DOHH2 (cell line): ENCODE data around the gene PIAS3.

ENCODE experiments used
- H3F3A ChIP-seq: fragments of 200-600 bp; sonication (generic), shearing (Covaris generic); 2 replicates; pipeline ENCODE4 v1.6.0; 2016; ENCODE audit warnings: antibody characterized with exemption, mild to moderate bottlenecking; ENCODE audit not compliant: control insufficient read depth, insufficient read depth
- H3K27ac ChIP-seq: fragments of 200-600 bp; sonication (generic); 2 replicates; pipeline ENCODE4 v1.5.1; 2014; ENCODE audit warnings: low read depth, mild to moderate bottlenecking, low read length, moderate library complexity
- H3K27me3 ChIP-seq: fragments of 200-600 bp; sonication (generic); 2 replicates; pipeline ENCODE4 v1.6.1; 2014; ENCODE audit warnings: mild to moderate bottlenecking, low read length, mixed read lengths; ENCODE audit not compliant: control insufficient read depth
- H3K36me3 ChIP-seq: fragments of 200-600 bp; sonication (generic); 2 replicates; pipeline ENCODE4 v1.6.1; 2014; ENCODE audit warnings: mild to moderate bottlenecking, low read length, moderate library complexity, mixed read lengths; ENCODE audit not compliant: control insufficient read depth
- H3K4me1 ChIP-seq: fragments of 200-600 bp; sonication (generic); 2 replicates; pipeline ENCODE4 v1.6.1; 2014; ENCODE audit warnings: mild to moderate bottlenecking, low read length, mixed read lengths; ENCODE audit not compliant: control insufficient read depth
- H3K4me2 ChIP-seq: fragments of 200-600 bp; sonication (generic); 2 replicates; pipeline ENCODE4 v1.6.0; 2014; ENCODE audit warnings: mild to moderate bottlenecking, low read length, moderate library complexity
- H3K4me3 ChIP-seq: fragments of 200-600 bp; sonication (generic); 2 replicates; pipeline ENCODE4 v1.5.1; 2014; ENCODE audit warnings: mild to moderate bottlenecking, low read length, mixed read lengths
- H3K79me2 ChIP-seq: fragments of 200-600 bp; sonication (generic); 2 replicates; pipeline ENCODE4 v1.6.1; 2014; ENCODE audit warnings: mild to moderate bottlenecking, low read length, mixed read lengths; ENCODE audit not compliant: control insufficient read depth
- H3K9me2 ChIP-seq: fragments of 200-600 bp; sonication (generic); replicated peaks from 2 replicates; pipeline ENCODE4 v1.6.1; 2014; ENCODE audit warnings: mild to moderate bottlenecking, low read length, mixed read lengths; ENCODE audit not compliant: control insufficient read depth
- H3K9me3 ChIP-seq: fragments of 200-600 bp; sonication (generic); 2 replicates; pipeline ENCODE4 v1.6.1; 2014; ENCODE audit warnings: antibody characterized with exemption, low read length, mixed read lengths; ENCODE audit not compliant: control insufficient read depth, insufficient read depth
- H4K20me1 ChIP-seq: fragments of 200-600 bp; sonication (generic); 2 replicates; pipeline ENCODE4 v1.6.0; 2014; ENCODE audit warnings: low read depth, mild to moderate bottlenecking, antibody characterized with exemption, low read length, moderate library complexity; ENCODE audit not compliant: control insufficient read depth, insufficient read depth
- EZH2phosphoT487 ChIP-seq: fragments of 200-600 bp; sonication (generic); IDR thresholded peaks from 2 replicates; pipeline ENCODE4 v1.6.1; 2017; ENCODE audit warnings: borderline replicate concordance, mild to moderate bottlenecking, antibody characterized with exemption, low read length, moderate library complexity, mixed read lengths
- TF ChIP-seq, protein P1 (sequence below): fragments of 200-600 bp; sonication (generic); IDR thresholded peaks from one replicate; pipeline ENCODE4 v1.5.1; 2014; ENCODE audit warnings: antibody characterized with exemption, mild to moderate bottlenecking, low read depth, low read length; ENCODE audit not compliant: poor library complexity, severe bottlenecking

The PIAS3 gene

DNA sequence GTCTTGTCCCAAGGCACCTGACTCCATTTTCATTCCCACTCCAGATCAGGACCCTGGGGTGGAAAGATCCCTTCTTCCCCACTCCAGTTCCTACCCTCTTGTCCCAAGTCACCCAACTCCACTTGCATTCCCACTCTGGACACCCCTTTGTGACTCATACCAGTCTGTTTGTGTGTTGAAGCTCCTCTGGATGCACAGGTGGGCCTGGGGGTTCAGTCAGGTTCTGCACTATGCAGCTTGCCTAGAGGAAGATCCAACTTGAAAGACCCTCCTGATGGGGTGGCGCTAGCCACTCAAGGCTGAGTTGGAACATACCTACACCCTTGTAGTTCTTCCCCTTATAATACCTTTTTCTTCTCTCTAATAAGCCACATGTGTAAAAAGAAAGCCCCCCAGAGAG lies 36.6 kb upstream of the PIAS3 start:
- no peaks in the 10 kb centered on the region for H3K4me1 ChIP-seq

DNA sequence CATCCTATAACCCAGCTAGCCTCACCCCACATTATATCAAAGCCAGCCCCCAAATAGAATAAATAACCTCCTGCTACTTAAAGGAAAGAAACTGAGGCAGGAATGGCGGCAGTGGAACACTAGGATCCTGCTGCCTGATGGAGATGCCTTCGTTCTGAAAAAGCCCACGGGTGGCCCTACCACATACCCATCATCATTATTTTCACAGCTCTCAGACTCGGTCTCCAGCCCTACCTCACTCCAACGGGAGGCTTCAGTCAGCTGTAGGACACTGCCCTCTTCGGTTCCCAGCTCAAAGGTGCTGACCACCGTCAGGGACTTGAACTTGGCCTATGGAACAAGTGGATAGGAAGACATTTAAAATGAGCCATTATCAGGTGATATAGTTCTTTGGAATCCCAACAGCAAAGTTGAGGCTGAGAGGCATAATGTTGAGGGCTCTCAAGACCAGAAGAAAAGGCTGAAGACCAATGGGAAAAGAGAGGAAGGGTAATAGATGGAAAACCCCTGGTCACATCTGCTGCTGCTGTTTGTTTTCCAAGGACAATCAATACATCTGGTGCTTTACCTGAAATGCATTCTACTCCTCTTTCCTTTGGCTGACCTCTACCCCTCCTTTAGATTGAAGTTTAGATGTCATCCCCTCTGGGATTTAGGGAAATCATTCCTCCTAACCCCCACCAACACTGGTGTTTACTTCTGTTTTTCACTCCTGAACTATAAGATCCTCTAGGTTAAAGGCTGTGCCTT lies 34.6 kb upstream of the PIAS3 start:
- Histone ChIP-seq H3K4me3 (no peak overlapping the region), H4K20me1 (no peaks in the 10 kb centered on the region), H3K79me2 (no peaks in the 10 kb centered on the region), H3K27me3 (no peaks in the 10 kb centered on the region), H3K27ac (no peak overlapping the region), H3F3A (no peaks in the 10 kb centered on the region), H3K9me3 (no peaks in the 10 kb centered on the region), H3K9me2 (no peaks in the 10 kb centered on the region), H3K4me2 (no peak overlapping the region), H3K4me1 (no peaks in the 10 kb centered on the region), H3K36me3 (no peaks in the 10 kb centered on the region)
- TF ChIP-seq EZH2phosphoT487: no peak
- TF ChIP-seq, protein P1, sequence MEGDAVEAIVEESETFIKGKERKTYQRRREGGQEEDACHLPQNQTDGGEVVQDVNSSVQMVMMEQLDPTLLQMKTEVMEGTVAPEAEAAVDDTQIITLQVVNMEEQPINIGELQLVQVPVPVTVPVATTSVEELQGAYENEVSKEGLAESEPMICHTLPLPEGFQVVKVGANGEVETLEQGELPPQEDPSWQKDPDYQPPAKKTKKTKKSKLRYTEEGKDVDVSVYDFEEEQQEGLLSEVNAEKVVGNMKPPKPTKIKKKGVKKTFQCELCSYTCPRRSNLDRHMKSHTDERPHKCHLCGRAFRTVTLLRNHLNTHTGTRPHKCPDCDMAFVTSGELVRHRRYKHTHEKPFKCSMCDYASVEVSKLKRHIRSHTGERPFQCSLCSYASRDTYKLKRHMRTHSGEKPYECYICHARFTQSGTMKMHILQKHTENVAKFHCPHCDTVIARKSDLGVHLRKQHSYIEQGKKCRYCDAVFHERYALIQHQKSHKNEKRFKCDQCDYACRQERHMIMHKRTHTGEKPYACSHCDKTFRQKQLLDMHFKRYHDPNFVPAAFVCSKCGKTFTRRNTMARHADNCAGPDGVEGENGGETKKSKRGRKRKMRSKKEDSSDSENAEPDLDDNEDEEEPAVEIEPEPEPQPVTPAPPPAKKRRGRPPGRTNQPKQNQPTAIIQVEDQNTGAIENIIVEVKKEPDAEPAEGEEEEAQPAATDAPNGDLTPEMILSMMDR: no peak

More for the DNA sequence above, 36.6 kb upstream of the PIAS3 start:
- no peak overlapping the region for H3K4me3 ChIP-seq
- H3K9me3 ChIP-seq: no peaks in the 10 kb centered on the region
- H3F3A ChIP-seq: no peaks in the 10 kb centered on the region
- no peak overlapping the region for H3K4me2 ChIP-seq
- TF ChIP-seq, protein P1: no peak
- TF ChIP-seq EZH2phosphoT487: no peak
- no peak overlapping the region for H3K27ac ChIP-seq
- no peaks in the 10 kb centered on the region for H3K27me3 ChIP-seq
- H3K36me3 ChIP-seq: no peaks in the 10 kb centered on the region
- no peaks in the 10 kb centered on the region for H4K20me1 ChIP-seq
- H3K9me2 ChIP-seq: no peaks in the 10 kb centered on the region
- no peaks in the 10 kb centered on the region for H3K79me2 ChIP-seq

DNA sequence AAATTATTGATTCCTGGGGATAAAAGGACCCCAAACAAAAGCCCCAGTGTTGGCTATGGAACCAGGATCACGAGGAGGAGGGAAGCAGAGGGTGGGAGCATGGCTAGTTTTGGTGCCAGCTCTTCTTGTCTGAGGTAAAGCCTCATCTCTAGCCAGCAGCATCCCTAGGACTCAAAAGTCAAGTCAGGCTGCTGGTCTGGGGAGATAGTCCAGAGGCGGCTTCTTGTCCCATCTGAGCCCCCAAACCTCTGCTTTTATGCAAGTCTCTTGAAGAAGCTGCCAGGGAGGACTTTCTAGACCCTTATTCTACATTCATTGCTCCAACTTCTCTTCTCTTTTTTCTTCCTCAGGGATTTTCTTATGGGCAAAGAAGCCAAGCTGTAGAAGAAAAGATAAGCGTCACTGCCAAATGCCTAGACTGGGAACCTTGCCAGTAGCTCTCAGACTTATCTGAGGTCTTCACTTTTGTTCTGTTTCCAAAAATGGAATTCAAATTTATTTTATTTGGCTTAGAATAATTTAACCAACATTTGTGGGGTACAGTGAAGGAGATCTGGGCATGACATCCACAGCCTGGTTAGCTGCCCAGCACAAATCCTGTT lies 33.7 kb upstream of the PIAS3 start:
- Histone ChIP-seq H3K9me3 (no peaks in the 10 kb centered on the region), H3K27me3 (no peaks in the 10 kb centered on the region), H3F3A (no peaks in the 10 kb centered on the region), H3K36me3 (no peaks in the 10 kb centered on the region), H3K27ac (no peak overlapping the region), H3K4me3 (no peak overlapping the region), H3K4me1 (no peaks in the 10 kb centered on the region), H3K9me2 (no peaks in the 10 kb centered on the region), H3K4me2 (no peak overlapping the region), H3K79me2 (no peaks in the 10 kb centered on the region), H4K20me1 (no peaks in the 10 kb centered on the region)
- TF ChIP-seq, protein P1: no peak
- no peak for TF ChIP-seq EZH2phosphoT487
